GM12801 (cell line): ENCODE data around the gene LRRC10.

Experiments
- CTCF ChIP-seq: IDR thresholded peaks from one replicate; pipeline ENCODE4 v1.5.1; 2011; ENCODE audit warnings: control low read depth; ENCODE audit not compliant: insufficient read length; ENCODE audit errors: extremely low read depth

The LRRC10 gene

GRCh38 chr12:69620077-69620476 is 9.4 kb upstream of the LRRC10 start:
- TF ChIP-seq CTCF: no peak

- no peak for TF ChIP-seq CTCF
Measured at GRCh38 chr12:69619050-69619449, 8.3 kb upstream of the LRRC10 start.

- no peak for TF ChIP-seq CTCF
Measured at GRCh38 chr12:69616025-69616424, 5.3 kb upstream of the LRRC10 start.

- no peak for TF ChIP-seq CTCF
Measured at GRCh38 chr12:69613351-69613750, 2.6 kb upstream of the LRRC10 start.

GRCh38 chr12:69610126-69610525 is 581 bp downstream of the LRRC10 start:
- TF ChIP-seq CTCF: no peak

- no peak for TF ChIP-seq CTCF
Measured at GRCh38 chr12:69608114-69608513, 2.6 kb downstream of the LRRC10 start.

GRCh38 chr12:69602954-69603353 is 7.8 kb downstream of the LRRC10 start:
- TF ChIP-seq CTCF: no peak

GRCh38 chr12:69601962-69602685 is 8.6 kb downstream of the LRRC10 start:
- TF ChIP-seq CTCF: no peak
